HepG2 (cell line): ENCODE data around the gene SPNS2. TPM values are rescaled to one million over a fixed set of nuclear protein-coding genes. Genes with fewer than 3 reads are reported as not detected.

ENCODE experiments used
- ATAC-seq: fragments of 200-7000 bp; cut with Tn5 transposase; 3 replicates; pipeline ENCODE4 v1.9.1; 2020; ENCODE audit warnings: mild to moderate bottlenecking, moderate library complexity
- BruUV-seq: library from RNA; stranded (reverse); fragments of 400-500 nt; replicated peaks from 2 replicates; lab custom pipeline; 2021; lab: Mats Ljungman, UMichigan
- CTCF ChIA-PET: fragments of 300-600 bp; formaldehyde crosslinking; extraction: SDS; loops from one replicate; lab custom pipeline; 2021; ENCODE audit warnings: low total read pairs, inconsistent platforms, low intra/inter-chr PET ratio; lab: Yijun Ruan, JAX
- POLR2A ChIA-PET: fragments of 350-600 bp; sonication (Branson Sonifier 250); formaldehyde crosslinking; loops from one replicate; lab custom pipeline; 2020; ENCODE audit warnings: antibody characterized with exemption, inconsistent platforms; lab: Yijun Ruan, JAX
- DNase-seq: peaks from one replicate; pipeline ENCODE4 v3.0.0-alpha.2; 2015; ENCODE audit warnings: low spot score
- FAIRE-seq: peaks from 3 replicates; lab custom pipeline; 2011; peaks lifted over from hg19 to GRCh38; lab: Jason Lieb, UNC
- H2AFZ ChIP-seq: one replicate; pipeline ENCODE4 v1.6.1; 2011; ENCODE audit warnings: low read length, inconsistent platforms
- H3K27ac ChIP-seq: fragments of 300-600 bp; 3 replicates; pipeline ENCODE4 v1.8.0; 2011; ENCODE audit warnings: mixed run types, mild to moderate bottlenecking, mixed read lengths, low read length, inconsistent platforms; ENCODE audit not compliant: insufficient read depth; ENCODE audit errors: extremely low read length
- H3K27me3 ChIP-seq, 2 experiments: fragments of 200-600 bp in 1 of 2; 2 replicates in 1 of 2; 3 replicates in 1 of 2; pipeline versions ENCODE4 v1.6.0 to v1.8.0; 2011; ENCODE audit warnings: low read length in 2 of 2, mild to moderate bottlenecking in 2 of 2, moderate library complexity in 2 of 2, inconsistent platforms in 1 of 2; ENCODE audit not compliant: insufficient read depth in 2 of 2, control insufficient read depth in 1 of 2
- H3K36me3 ChIP-seq, 2 experiments: fragments of 200-600 bp in 1 of 2; replicated peaks in 1 of 2; 2 replicates in 1 of 2; 3 replicates in 1 of 2; pipeline versions ENCODE4 v1.5.1 to v1.8.0; 2011; ENCODE audit warnings: low read length in 2 of 2, inconsistent platforms in 1 of 2; ENCODE audit not compliant: insufficient read depth in 2 of 2, control insufficient read depth in 1 of 2
- H3K4me1 ChIP-seq: 2 replicates; pipeline ENCODE4 v1.5.1; 2012; ENCODE audit warnings: low read length, inconsistent platforms; ENCODE audit not compliant: insufficient read depth
- H3K4me2 ChIP-seq: 2 replicates; pipeline ENCODE4 v1.6.0; 2011; ENCODE audit warnings: low read depth, low read length, inconsistent platforms
- H3K4me3 ChIP-seq, 3 experiments: fragments of 200-600 bp in 1 of 3; sonication (generic), shearing (Covaris generic) in 1 of 3; replicated peaks in 1 of 3; 2 replicates each; pipeline ENCODE4 v1.5.1; 2011 to 2016; ENCODE audit warnings: low read length in 3 of 3, inconsistent platforms in 2 of 3, low read depth in 2 of 3, mild to moderate bottlenecking in 2 of 3, control low read depth in 1 of 3, mixed read lengths in 1 of 3; ENCODE audit not compliant: insufficient read depth in 1 of 3
- H3K79me2 ChIP-seq: one replicate; pipeline ENCODE4 v1.6.1; 2011; ENCODE audit warnings: low read length, inconsistent platforms; ENCODE audit not compliant: insufficient read depth
- H3K9ac ChIP-seq: 2 replicates; pipeline ENCODE4 v1.6.0; 2011; ENCODE audit warnings: mild to moderate bottlenecking, low read depth, low read length, inconsistent platforms; ENCODE audit not compliant: insufficient read depth
- H3K9me3 ChIP-seq: 2 replicates; pipeline ENCODE4 v1.5.1; 2012; ENCODE audit warnings: mild to moderate bottlenecking, low read length
- H4K20me1 ChIP-seq: 2 replicates; pipeline ENCODE4 v1.6.0; 2011; ENCODE audit warnings: inconsistent platforms, mild to moderate bottlenecking, low read length, moderate library complexity; ENCODE audit not compliant: insufficient read depth
- CHD2 ChIP-seq: IDR thresholded peaks from 2 replicates; pipeline ENCODE4 v1.6.1; 2011; ENCODE audit warnings: low read depth, low read length, improper control_type of control experiment
- CREB1 ChIP-seq, 2 experiments: fragments of 450-650 bp in 1 of 2; IDR thresholded peaks; 2 replicates each; pipeline ENCODE4 v1.6.1; 2016 to 2017; ENCODE audit warnings: control low read depth in 1 of 2, mild to moderate bottlenecking in 1 of 2, missing compliant biosample characterization in 1 of 2, missing genetic modification characterization in 1 of 2
- EEA1 ChIP-seq: sonication (generic); formaldehyde crosslinking; IDR thresholded peaks from 2 replicates; pipeline ENCODE4 v1.5.1; 2020; ENCODE audit warnings: mild to moderate bottlenecking, missing genetic modification reagents, borderline replicate concordance
- JDP2 ChIP-seq: sonication (generic); formaldehyde crosslinking; IDR thresholded peaks from 2 replicates; pipeline ENCODE4 v1.8.1; 2022; ENCODE audit warnings: missing genetic modification reagents, borderline replicate concordance
- MAFF ChIP-seq: IDR thresholded peaks from 2 replicates; pipeline ENCODE4 v1.6.1; 2011; ENCODE audit warnings: low read depth, low read length, improper control_type of control experiment
- MAFK ChIP-seq, 2 experiments: IDR thresholded peaks in 1 of 2; conservative IDR thresholded peaks in 1 of 2; 2 replicates each; pipeline ENCODE4 v1.6.1; 2011; ENCODE audit warnings: improper control_type of control experiment in 2 of 2, low read length in 2 of 2
- SKI ChIP-seq: fragments of 450-650 bp; IDR thresholded peaks from one replicate; pipeline ENCODE4 v1.6.1; 2018; ENCODE audit warnings: mild to moderate bottlenecking; ENCODE audit not compliant: partially characterized antibody
- SMC3 ChIP-seq: IDR thresholded peaks from 2 replicates; pipeline ENCODE4 v1.6.1; 2011; ENCODE audit warnings: low read length, improper control_type of control experiment
- SYNCRIP ChIP-seq: fragments of 200-400 bp; formaldehyde crosslinking; IDR thresholded peaks from 2 replicates; pipeline ENCODE4 v1.6.1; 2018; ENCODE audit warnings: mild to moderate bottlenecking, low read depth, low read length; ENCODE audit not compliant: insufficient read depth
- ZKSCAN1 ChIP-seq: fragments of 150-350 bp; IDR thresholded peaks from 2 replicates; pipeline ENCODE4 v1.6.1; 2014; ENCODE audit warnings: low read length
- ZNF768 ChIP-seq: sonication (generic); formaldehyde crosslinking; IDR thresholded peaks from 2 replicates; pipeline ENCODE4 v1.4.0; 2020; ENCODE audit warnings: missing genetic modification reagents
- WGBS: methylation state at CpG from one replicate; pipeline ENCODE4 v1.1.6; 2017; ENCODE audit warnings: low lambda C conversion rate; 5-methylcytosine and 5-hydroxymethylcytosine counted together
- in situ Hi-C: cut with HindIII; loops from 2 replicates; pipeline ENCODE4 v1.10.0; 2017; ENCODE audit warnings: low pct_unique_long_range_greater_than_20kb; ENCODE audit not compliant: extremely low pct_ligation_motif_present
- intact Hi-C: fragments of 100-400 bp; cut with micrococcal nuclease; formaldehyde crosslinking; loops from one replicate; pipeline ENCODE4 v1.10.0; 2022; ENCODE audit not compliant: unreplicated experiment
- polyA plus RNA-seq, 8 experiments: library from polyadenylated mRNA; depleted of rRNA in 3 of 8; stranded (reverse) in 7 of 8; unstranded in 1 of 8; fragments of >200 nt; fragmentation: Illumina TruSeq in 4 of 8; extraction: Trizol in 4 of 8; gene quantifications; 2 replicates each; pipeline versions ENCODE4 v1.2.1 to v1.2.3, GENCODE V29; 2011 to 2016; ENCODE audit warnings: low read depth in 4 of 8, missing spikeins in 1 of 8, mixed read lengths in 1 of 8; ENCODE audit not compliant: insufficient read depth in 1 of 8
- total RNA-seq, 5 experiments: library from RNA; depleted of rRNA; stranded (reverse); fragments of >200 nt; fragmentation: Illumina TruSeq; extraction: Trizol; gene quantifications; 2 replicates each; pipeline ENCODE4 v1.2.3, GENCODE V29; 2016; ENCODE audit warnings: low read depth in 1 of 5
- TF ChIP-seq, protein P1 (sequence below), 2 experiments: sonication (generic) in 1 of 2; formaldehyde crosslinking in 1 of 2; IDR thresholded peaks; 2 replicates each; pipeline versions ENCODE4 v1.4.0 to v1.6.1; 2016 to 2020; ENCODE audit warnings: borderline replicate concordance in 1 of 2, low read depth in 1 of 2, mild to moderate bottlenecking in 1 of 2, missing genetic modification reagents in 1 of 2
- TF ChIP-seq, protein P2 (sequence below): sonication (generic); formaldehyde crosslinking; IDR thresholded peaks from 2 replicates; pipeline ENCODE4 v1.5.1; 2020; ENCODE audit warnings: missing genetic modification reagents, mild to moderate bottlenecking, borderline replicate concordance

SPNS2 gene
- total and polyA plus RNA-seq, 2 of the 13 experiments (the other 11 are each of a cell fraction or from before 2014, with no cell fraction given), result 0.01 TPM; not detected in 1

DNA sequence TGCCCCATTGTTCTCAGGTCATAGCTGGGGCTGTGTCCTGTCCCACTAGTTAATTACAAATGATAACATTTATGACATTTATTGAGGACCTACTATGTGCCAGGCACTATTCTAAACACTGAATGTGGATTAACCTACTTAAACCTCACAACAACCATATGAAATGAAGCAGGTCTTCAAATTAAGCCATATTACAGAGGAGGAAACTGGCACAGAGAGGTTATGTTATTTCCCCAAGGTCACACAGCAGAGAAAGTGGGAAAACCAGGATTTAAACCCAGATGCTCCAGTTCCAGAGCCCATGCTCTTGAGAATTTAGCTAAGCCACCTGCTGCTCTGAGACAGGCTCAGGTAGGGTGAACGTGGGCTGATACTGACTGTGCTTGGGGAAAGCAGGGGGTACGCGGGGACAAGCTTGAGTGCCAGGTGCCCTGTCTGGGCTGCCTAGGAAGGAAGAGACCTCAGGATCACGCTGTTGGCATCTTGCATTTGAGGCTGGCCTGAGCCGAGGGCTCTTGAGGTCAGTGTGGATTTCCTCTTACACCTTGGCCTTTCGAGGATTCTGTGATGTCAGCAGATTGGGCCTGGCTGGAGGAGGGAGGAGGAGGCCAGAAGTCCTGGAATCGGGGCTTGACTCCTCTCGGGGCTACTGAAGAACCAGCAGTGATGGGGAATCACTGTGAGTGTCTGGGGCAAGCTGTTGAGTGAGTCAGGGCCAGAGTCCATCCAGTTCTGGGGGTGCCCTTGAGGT lies 8.9 kb downstream of the SPNS2 start:
- Histone ChIP-seq H3K4me2 (no peak overlapping the region), H3K79me2 (no peaks in the 10 kb centered on the region), H4K20me1 (0 out of 2 replicates have a peak, but pooled peaks cover 6% of the 10 kb centered on the region), H3K27me3 (peaks cover 7 to 75% of the 10 kb centered on the region in 2 experiments), H3K9me3 (no peaks in the 10 kb centered on the region), H3K4me3 (no peak overlapping the region), H3K9ac (no peak overlapping the region), H2AFZ (no peak overlapping the region), H3K4me1 (no peaks in the 10 kb centered on the region), H3K27ac (no peak overlapping the region), H3K36me3 (no peaks in the 10 kb centered on the region)
- ChIA-PET POLR2A (no interaction called here), CTCF (no interaction called here)
- intact Hi-C loops (no loop called here), in situ Hi-C loops (no loop called here)
- WGBS, result 29% methylated on average over 4 of the region's 8 CpGs
- ATAC-seq (no peak), FAIRE-seq (no peak), DNase-seq (no peak)
- TF ChIP-seq ZNF768 (CRISPR knock-in tag), result peak; percentile 84
- no peak for TF ChIP-seq CHD2
- TF ChIP-seq CREB1 (IDR thresholded peaks at IDR 0.05), result no peak
- TF ChIP-seq CREB1 (CRISPR knock-in tag; IDR thresholded peaks at IDR 0.05), result no peak
- no peak for TF ChIP-seq EEA1 (CRISPR knock-in tag)
- TF ChIP-seq MAFF, result peak; percentile 57
- TF ChIP-seq ZKSCAN1, result peak; percentile 83
- TF ChIP-seq MAFK (conservative IDR thresholded peaks at IDR 0.05 in 1 of 2, IDR thresholded peaks at IDR 0.05 in 1 of 2; ENCODE audit: low read length in 2 of 2), result peak; percentile 71 to 78
- TF ChIP-seq SMC3, result no peak
- BruUV-seq, result no TSS peak

DNA sequence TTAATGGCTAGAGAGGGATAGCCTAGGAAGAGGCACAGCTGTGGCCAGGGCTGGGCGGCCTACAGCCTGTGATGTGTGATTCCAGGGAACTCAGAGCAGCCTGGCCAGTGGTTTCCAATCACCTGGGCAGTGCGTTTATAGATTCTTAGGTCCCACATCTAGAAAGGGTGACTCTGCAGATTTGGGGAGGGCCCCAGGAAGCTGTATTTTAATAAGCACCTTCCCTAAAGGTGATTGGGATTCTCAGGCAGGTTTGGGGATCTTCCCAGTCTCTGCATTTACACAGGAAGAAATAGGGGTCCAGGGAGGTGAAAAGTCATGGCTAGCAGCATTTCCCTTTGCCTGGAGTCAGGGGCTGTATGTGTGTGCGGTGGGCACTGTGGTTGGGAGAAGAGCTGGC lies 9.5 kb downstream of the SPNS2 start:
- Histone ChIP-seq H3K4me3 (no peak overlapping the region), H3K79me2 (no peaks in the 10 kb centered on the region), H3K9me3 (no peaks in the 10 kb centered on the region), H4K20me1 (0 out of 2 replicates have a peak, but pooled peaks cover 2% of the 10 kb centered on the region), H3K4me2 (no peak overlapping the region), H3K27me3 (peaks cover 7 to 77% of the 10 kb centered on the region in 2 experiments), H3K9ac (no peak overlapping the region), H3K36me3 (no peaks in the 10 kb centered on the region), H2AFZ (no peak overlapping the region), H3K4me1 (no peaks in the 10 kb centered on the region), H3K27ac (no peak overlapping the region)
- DNase-seq, result no peak
- FAIRE-seq, result no peak
- intact Hi-C loops (no loop called here), in situ Hi-C loops (no loop called here)
- ATAC-seq, result no peak
- no TSS peak for BruUV-seq
- WGBS, result 20% methylated on average over 1 of the region's 3 CpGs
- ChIA-PET POLR2A (no interaction called here), CTCF (no interaction called here)
- TF ChIP-seq SYNCRIP (no peak), SKI (no peak), JDP2 (no peak)
- TF ChIP-seq, protein P1, sequence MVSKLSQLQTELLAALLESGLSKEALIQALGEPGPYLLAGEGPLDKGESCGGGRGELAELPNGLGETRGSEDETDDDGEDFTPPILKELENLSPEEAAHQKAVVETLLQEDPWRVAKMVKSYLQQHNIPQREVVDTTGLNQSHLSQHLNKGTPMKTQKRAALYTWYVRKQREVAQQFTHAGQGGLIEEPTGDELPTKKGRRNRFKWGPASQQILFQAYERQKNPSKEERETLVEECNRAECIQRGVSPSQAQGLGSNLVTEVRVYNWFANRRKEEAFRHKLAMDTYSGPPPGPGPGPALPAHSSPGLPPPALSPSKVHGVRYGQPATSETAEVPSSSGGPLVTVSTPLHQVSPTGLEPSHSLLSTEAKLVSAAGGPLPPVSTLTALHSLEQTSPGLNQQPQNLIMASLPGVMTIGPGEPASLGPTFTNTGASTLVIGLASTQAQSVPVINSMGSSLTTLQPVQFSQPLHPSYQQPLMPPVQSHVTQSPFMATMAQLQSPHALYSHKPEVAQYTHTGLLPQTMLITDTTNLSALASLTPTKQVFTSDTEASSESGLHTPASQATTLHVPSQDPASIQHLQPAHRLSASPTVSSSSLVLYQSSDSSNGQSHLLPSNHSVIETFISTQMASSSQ (IDR thresholded peaks at IDR 0.05; ENCODE audit: low read depth), result no peak
- TF ChIP-seq, protein P1 (CRISPR knock-in tag; IDR thresholded peaks at IDR 0.05; ENCODE audit: borderline replicate concordance), result no peak
- TF ChIP-seq, protein P2, sequence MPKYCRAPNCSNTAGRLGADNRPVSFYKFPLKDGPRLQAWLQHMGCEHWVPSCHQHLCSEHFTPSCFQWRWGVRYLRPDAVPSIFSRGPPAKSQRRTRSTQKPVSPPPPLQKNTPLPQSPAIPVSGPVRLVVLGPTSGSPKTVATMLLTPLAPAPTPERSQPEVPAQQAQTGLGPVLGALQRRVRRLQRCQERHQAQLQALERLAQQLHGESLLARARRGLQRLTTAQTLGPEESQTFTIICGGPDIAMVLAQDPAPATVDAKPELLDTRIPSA (CRISPR knock-in tag), result no peak
